GM12864 (cell line): ENCODE results near the gene EGFR.

Source experiments
- DNase-seq: peaks from one replicate; pipeline ENCODE4 v3.0.0-alpha.2; 2011; ENCODE audit warnings: low read depth
- H3K4me3 ChIP-seq: 2 replicates; pipeline ENCODE4 v1.5.1; 2011; ENCODE audit warnings: mild to moderate bottlenecking, low read depth, low read length, control low read depth
- TF ChIP-seq, protein P1 (sequence below): IDR thresholded peaks from 2 replicates; pipeline ENCODE4 v1.5.1; 2011; ENCODE audit warnings: low read depth, mild to moderate bottlenecking, moderate library complexity, low read length, control low read depth, inconsistent platforms; ENCODE audit errors: missing control alignments

EGFR gene

DNA sequence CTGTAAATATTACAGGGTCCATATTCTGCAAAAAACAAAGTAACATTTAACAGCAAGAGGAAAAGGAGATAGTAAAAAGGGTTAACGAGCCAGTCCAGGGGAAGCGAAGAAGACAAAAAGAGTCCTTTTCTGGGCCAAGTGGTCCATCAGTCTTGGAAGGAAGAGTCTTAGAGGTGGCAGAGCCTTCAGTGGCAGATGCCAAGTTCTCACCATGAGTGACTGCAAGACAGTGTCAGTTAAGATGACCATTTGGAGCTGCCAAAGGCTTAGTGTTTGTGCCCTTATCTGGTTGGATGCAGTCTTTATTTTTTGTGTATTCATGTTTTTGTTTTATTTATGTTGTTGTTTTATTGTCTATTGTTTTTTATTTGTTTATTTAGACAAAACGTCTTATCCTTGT lies 220.6 kb downstream of the EGFR start:
- TF ChIP-seq, protein P1, sequence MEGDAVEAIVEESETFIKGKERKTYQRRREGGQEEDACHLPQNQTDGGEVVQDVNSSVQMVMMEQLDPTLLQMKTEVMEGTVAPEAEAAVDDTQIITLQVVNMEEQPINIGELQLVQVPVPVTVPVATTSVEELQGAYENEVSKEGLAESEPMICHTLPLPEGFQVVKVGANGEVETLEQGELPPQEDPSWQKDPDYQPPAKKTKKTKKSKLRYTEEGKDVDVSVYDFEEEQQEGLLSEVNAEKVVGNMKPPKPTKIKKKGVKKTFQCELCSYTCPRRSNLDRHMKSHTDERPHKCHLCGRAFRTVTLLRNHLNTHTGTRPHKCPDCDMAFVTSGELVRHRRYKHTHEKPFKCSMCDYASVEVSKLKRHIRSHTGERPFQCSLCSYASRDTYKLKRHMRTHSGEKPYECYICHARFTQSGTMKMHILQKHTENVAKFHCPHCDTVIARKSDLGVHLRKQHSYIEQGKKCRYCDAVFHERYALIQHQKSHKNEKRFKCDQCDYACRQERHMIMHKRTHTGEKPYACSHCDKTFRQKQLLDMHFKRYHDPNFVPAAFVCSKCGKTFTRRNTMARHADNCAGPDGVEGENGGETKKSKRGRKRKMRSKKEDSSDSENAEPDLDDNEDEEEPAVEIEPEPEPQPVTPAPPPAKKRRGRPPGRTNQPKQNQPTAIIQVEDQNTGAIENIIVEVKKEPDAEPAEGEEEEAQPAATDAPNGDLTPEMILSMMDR = no peak
- H3K4me3 ChIP-seq = no peak overlapping the region
- no peak for DNase-seq

DNA sequence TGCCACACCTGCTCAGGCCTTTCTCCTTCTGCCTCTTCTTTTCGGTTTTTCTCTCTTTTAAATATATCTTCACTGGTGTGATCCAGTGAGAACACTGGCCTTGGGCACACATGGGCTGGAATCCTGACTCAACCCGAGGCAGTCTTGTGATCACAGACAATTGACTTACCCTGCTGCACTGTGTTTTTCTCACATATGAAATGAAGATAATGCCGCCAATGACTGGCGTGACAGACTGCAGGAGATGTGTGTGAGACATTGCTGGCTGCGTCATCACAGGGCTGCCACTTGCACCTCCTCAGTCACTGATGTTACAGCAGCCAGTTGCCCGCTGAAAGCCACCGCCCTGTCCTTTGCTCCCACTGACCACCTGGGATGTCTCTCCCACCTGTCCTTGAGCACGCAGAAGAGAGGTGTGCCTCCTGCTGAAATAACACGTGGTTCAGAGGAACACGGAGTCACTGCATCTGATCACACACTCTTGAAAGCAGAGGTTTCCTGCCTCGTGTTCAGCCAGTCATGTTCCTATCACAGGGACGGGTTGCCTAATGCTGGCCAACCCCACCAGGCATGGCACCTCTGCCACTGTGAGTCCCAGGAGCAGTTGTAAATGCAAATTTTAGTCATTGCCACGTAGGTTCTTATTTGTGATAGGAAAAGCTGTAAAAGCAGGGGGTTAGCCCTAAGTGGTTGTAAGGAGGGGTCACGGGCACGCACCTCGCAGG lies 221.8 kb downstream of the EGFR start:
- no peak overlapping the region for H3K4me3 ChIP-seq
- TF ChIP-seq, protein P1 = no peak
- no peak for DNase-seq

DNA sequence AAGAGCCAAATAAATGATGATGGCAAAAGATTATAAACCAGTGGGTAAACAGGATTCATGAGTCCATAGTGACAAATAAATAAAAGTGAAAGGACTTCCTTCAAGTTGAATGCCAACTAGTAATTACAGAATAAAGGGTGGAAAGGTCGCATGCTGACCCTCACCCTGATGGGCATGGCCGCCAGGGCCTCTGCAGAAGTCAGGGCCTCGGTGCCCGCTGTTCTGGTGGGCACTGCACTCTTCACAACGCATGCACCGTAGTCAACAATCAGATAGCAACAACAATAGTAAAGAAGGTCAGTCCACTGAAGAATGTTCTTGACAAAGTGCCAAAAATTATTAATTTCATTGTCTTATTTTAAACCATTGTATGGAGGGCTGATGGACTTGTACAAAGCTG lies 223.1 kb downstream of the EGFR start:
- TF ChIP-seq, protein P1 = no peak
- no peak for DNase-seq
- no peak overlapping the region for H3K4me3 ChIP-seq

DNA sequence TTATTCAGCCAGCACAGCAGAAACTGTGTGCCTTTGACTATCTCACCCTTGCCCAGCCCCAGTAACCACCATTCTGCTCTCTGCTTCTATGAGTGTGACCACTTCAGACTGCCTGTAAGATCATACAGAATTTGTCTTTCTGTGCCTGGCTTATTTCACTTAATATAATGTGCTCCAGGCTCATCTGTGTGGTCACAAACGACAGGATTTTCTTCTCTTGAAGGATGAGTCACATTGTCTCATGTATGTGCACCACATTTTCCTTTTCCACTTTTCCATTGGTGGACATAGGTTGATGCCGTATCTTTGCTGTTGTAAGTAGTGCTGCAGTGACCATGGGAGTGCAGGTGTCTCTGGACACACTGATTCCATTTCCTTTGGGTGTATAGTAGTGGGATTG lies 223.8 kb downstream of the EGFR start:
- no peak for DNase-seq
- TF ChIP-seq, protein P1 = no peak
- H3K4me3 ChIP-seq = no peak overlapping the region

DNA sequence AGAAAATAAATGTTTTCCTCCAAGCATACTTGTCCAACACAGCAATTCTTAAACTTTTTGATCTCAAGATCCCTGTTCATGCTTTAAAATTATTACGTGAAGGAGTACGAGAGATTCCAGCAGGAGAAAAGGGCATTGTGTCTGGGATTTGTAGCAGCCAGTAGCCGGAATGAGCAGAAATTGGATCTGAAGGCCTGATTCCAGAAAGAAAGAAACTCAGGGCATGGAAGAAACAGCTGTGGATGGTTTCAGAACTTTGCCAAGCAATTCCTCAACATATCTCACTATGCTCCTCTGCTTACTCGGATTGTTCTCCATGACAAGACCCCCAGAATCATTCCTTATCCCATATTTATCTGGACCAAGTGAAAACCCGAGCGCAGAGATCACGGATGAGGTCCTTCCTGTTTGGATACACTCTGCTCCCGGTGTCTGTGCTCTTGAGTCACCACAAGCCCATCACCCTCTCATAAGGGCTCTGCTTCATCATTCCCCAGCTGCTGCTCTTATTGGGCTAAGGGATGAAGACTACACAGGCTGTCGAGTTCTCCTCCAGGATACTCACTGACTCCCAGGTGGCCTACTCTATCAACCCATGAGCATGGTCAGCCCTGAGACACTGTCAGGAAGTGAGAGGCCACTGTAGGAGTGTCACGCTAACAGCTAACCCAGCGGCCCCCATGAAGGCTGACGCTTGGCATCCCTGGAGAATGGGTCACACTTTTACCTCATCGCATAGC lies 225.4 kb downstream of the EGFR start:
- DNase-seq = no peak
- TF ChIP-seq, protein P1 = no peak

DNA sequence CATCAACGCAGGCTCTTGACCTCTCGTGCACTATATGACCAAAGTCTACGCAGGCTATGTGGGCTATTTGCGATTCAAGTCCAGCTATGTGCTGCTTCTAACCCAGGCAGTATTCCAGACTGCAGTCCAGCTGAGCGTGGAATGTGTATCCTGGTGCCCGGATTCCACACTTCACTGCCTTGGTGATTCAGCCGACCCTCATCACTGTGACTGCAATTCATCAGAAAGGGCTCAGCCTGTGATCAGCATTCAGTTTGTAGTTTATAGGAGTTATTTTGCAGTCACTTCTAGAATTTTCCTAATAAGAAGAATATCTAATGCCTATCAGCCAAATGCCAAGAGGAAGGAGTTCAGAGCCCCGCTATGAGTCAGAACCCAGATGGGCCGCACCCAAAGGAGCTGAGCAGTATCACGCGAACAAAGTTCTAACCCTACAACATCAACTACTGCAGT lies 226.5 kb downstream of the EGFR start:
- TF ChIP-seq, protein P1 = no peak
- no peak for DNase-seq

More for the DNA sequence above, 225.4 kb downstream of the EGFR start:
- H3K4me3 ChIP-seq = no peak overlapping the region

More for the DNA sequence above, 226.5 kb downstream of the EGFR start:
- no peak overlapping the region for H3K4me3 ChIP-seq
